PFSK-1 (cell line): ENCODE data around the gene CLN5. TPM values are rescaled to one million over a fixed set of nuclear protein-coding genes. Genes with fewer than 3 reads are reported as not detected.

Experiments
- FOXP2 ChIP-seq: optimal IDR thresholded peaks from 2 replicates; pipeline ENCODE3; 2011; ENCODE audit warnings: borderline replicate concordance, control low read depth, inconsistent platforms; ENCODE audit not compliant: insufficient read depth; ENCODE audit errors: extremely low read length, extremely low read depth
- POLR2AphosphoS5 ChIP-seq: IDR thresholded peaks from 2 replicates; pipeline ENCODE4 v1.6.1; 2012; ENCODE audit warnings: low read depth, mild to moderate bottlenecking, control low read depth, low read length, moderate library complexity
- REST ChIP-seq, 2 experiments: IDR thresholded peaks; 2 replicates each; pipeline versions ENCODE4 v1.6.1 to v1.8.0; 2011 to 2012; ENCODE audit warnings: low read depth in 2 of 2, low read length in 2 of 2, control low read depth in 1 of 2, inconsistent platforms in 1 of 2, mild to moderate bottlenecking in 1 of 2, moderate library complexity in 1 of 2; ENCODE audit not compliant: insufficient read depth in 1 of 2
- SIN3A ChIP-seq: IDR thresholded peaks from 2 replicates; pipeline ENCODE4 v1.6.1; 2012; ENCODE audit warnings: mild to moderate bottlenecking, low read length, moderate library complexity, borderline replicate concordance; ENCODE audit not compliant: insufficient read depth
- TAF1 ChIP-seq: IDR thresholded peaks from 2 replicates; pipeline ENCODE4 v1.6.1; 2012; ENCODE audit warnings: low read length, control low read depth, borderline replicate concordance; ENCODE audit not compliant: insufficient read depth
- polyA plus RNA-seq: library from polyadenylated mRNA; unstranded; fragments of >200 nt; gene quantifications from one replicate; pipeline ENCODE4 v1.2.1, GENCODE V29; 2012; ENCODE audit warnings: low read depth, missing spikeins; ENCODE audit not compliant: insufficient read length

CLN5 gene
- 4.5 TPM for polyA plus RNA-seq

GRCh38 chr13:76991796-76992547, at the start of gene CLN5:
CLN5 (plus strand) TSS chr13:76992081; CDS start chr13:76992099, 18 bp downstream.
- peak; percentile 66; the same call in 1 of the 2 replicates for TF ChIP-seq POLR2AphosphoS5
- peak; percentile 89 for TF ChIP-seq FOXP2
- TF ChIP-seq REST (IDR thresholded peaks at IDR 0.05; ENCODE audit: insufficient read depth in 1 of 2, low read depth in 2 of 2, low read length in 2 of 2) = no peak

- TF ChIP-seq FOXP2 (no peak), SIN3A (no peak), REST (IDR thresholded peaks at IDR 0.05; ENCODE audit: insufficient read depth in 1 of 2, low read depth in 2 of 2, low read length in 2 of 2) (no peak), TAF1 (no peak), POLR2AphosphoS5 (no peak)
Observed at GRCh38 chr13:76942363-76942762, 49.5 kb upstream of the CLN5 start.

- TF ChIP-seq FOXP2 = no peak
- no peak for TF ChIP-seq POLR2AphosphoS5
- TF ChIP-seq SIN3A = no peak
- no peak for TF ChIP-seq REST (IDR thresholded peaks at IDR 0.05; ENCODE audit: insufficient read depth in 1 of 2, low read depth in 2 of 2, low read length in 2 of 2)
- TF ChIP-seq TAF1 = no peak
Observed at GRCh38 chr13:76943646-76944045, 48.2 kb upstream of the CLN5 start.

DNA sequence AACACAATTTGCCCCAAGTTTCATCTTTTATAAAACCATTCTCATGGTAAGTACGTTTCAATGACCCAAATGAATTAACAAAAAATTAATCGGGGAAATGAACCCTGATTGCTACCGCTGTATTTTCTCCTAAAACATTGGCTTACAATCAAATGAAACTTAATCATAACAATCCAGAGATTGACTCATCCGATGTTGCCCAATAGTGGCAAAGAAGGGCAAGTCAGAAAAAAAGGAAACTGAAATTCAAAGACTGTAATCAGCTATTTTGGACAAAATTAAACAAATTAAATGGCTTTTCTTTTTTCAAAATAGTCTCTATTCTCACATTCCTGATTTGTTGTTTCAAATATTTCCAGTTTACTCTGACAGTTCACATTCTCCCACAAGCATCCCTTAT, 47.4 kb upstream of the CLN5 start:
- no peak for TF ChIP-seq SIN3A
- no peak for TF ChIP-seq POLR2AphosphoS5
- TF ChIP-seq TAF1 = no peak
- no peak for TF ChIP-seq FOXP2
- TF ChIP-seq REST (IDR thresholded peaks at IDR 0.05; ENCODE audit: insufficient read depth in 1 of 2, low read depth in 2 of 2, low read length in 2 of 2) = no peak

DNA sequence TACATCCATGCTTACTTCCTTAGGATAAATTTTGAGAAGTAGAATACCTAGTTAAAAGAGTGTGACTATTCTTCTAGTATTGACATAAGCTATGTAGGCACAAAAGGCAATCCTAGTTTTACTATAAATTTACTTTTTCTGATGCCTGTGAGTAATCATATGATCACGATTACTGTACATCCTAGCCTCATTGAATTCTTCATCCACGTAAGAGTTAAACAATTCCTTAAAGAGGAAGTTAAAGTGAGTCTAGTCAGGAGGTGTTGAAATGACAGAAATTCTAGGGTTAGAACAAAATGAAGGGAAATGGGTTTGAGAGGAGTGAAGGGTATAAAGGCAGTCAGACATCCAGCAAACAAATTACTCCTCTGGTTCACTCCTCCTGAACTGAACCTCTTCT, 43.7 kb upstream of the CLN5 start, which contains the start of gene ACOD1:
ACOD1 (plus strand) TSS at position 363 of the 400 bp plus-strand sequence. CDS start 48 bp downstream, outside the sequence.
- TF ChIP-seq REST (IDR thresholded peaks at IDR 0.05; ENCODE audit: insufficient read depth in 1 of 2, low read depth in 2 of 2, low read length in 2 of 2) (no peak), SIN3A (no peak), POLR2AphosphoS5 (no peak), TAF1 (no peak), FOXP2 (no peak)
